Measurements from ENCODE around the gene RELB.

Gene RELB

DNA sequence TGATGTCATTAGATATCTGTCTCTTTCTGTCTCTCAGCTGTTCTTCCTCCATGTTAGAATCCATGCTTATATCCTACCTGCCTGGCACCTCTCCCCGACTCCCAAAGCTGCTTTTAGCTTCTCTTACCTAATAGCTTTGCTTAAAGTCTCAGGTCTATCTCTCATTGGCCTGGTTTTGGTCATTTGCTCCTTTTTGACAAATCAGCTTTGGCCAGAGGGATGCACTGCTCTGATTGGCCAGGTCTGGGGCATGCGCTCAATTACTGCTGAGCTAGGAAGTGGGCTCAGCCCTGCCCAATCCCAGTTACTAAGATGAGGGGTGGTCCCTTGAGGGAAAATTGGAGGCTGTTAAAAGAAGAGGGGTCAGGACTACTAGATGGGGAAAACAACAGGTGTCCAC is 26.1 kb downstream of the RELB start:
- no peak for DNase-seq

DNA sequence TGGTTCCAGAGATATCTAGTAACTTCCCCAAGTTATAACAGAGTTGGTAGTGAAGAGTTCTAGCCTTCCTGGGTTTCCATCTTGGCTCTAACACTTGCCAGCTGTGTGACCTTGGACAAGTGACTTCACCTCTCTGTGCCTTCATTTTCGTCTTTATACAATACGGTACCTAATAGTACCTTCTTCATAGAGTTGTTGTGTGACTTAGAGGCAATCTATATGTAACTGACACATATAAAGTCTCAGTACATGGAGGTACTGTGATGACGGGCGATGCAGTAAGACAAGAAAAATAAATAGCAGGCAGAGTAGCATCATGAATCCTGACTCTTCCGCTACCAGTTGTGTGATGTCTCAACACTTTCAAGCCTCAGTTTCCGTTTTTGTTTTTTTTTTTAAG is 29.6 kb downstream of the RELB start:
- DNase-seq, result no peak

DNA sequence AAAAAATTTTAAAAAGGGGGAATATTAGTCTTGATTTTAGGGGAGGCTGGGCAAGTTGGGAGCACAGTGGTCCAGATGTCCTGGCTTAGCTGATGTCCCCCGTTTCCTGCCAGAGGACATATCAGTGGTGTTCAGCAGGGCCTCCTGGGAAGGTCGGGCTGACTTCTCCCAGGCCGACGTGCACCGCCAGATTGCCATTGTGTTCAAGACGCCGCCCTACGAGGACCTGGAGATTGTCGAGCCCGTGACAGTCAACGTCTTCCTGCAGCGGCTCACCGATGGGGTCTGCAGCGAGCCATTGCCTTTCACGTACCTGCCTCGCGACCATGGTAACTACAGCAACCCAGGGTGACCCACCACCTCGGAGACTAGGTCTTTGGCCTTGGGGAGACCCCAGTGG is 31.2 kb downstream of the RELB start:
- DNase-seq, result no peak

- DNase-seq, result no peak
These were observed 34.5 kb downstream of the RELB start for GRCh38 chr19:45035755-45036154.

DNA sequence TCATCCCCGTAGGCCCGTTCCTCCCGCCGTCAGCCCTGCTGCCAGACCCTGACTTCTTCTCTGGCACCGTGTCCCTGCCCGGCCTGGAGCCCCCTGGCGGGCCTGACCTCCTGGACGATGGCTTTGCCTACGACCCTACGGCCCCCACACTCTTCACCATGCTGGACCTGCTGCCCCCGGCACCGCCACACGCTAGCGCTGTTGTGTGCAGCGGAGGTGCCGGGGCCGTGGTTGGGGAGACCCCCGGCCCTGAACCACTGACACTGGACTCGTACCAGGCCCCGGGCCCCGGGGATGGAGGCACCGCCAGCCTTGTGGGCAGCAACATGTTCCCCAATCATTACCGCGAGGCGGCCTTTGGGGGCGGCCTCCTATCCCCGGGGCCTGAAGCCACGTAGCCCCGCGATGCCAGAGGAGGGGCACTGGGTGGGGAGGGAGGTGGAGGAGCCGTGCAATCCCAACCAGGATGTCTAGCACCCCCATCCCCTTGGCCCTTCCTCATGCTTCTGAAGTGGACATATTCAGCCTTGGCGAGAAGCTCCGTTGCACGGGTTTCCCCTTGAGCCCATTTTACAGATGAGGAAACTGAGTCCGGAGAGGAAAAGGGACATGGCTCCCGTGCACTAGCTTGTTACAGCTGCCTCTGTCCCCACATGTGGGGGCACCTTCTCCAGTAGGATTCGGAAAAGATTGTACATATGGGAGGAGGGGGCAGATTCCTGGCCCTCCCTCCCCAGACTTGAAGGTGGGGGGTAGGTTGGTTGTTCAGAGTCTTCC is 36.3 kb downstream of the RELB start:
- no peak for DNase-seq

GRCh38 chr19:45038931-45039893 is 37.9 kb downstream of the RELB start, which contains the start of gene CLASRP:
CLASRP (plus strand) TSS chr19:45039045; CDS start chr19:45040213, 1,168 bp downstream.
- peak; percentile 67 for DNase-seq

GRCh38 chr19:45040059-45040771 is 39.0 kb downstream of the RELB start:
- no peak for DNase-seq

DNA sequence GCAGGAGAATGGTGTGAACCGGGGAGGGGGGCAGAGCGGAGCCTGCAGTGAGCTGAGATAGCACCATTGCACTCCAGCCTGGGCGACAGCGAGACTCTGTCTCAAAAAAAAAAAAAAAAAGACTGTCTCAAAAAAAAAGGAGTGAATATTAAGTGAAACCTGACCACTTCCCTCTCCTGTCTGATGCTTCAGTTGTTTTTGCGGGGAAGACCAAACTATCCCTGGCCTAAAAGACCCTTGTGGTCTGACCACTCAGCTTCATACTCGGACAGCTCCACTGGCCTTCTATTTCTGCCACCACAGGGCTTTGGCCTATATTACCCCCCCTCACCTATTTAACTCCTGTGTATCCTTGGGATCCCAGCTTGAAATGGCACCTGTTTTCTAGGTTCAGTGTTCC is 39.9 kb downstream of the RELB start:
- no peak for DNase-seq

GRCh38 chr19:45045671-45046353 is 44.5 kb downstream of the RELB start:
- no peak for DNase-seq

DNA sequence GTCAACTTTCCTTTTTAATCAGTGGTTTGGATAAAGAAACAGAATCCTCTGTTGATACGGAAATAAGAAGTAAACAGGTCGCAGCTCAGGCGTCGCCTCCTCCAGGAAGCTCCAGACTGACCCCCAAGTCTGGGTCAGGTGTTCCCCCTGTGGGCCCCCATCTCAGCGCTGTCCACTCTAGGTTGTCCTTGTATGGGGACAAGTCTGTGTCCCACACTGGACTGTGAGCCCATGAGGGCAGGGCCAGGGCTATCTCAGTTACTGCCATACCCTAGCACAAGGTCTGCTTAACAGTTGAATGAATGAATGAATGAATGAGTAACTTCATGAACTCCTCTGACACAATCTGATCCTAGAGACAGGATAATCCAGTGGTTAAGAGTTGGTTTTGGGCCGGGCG is 45.1 kb downstream of the RELB start:
- no peak for DNase-seq

- DNase-seq, result no peak
These were observed 46.0 kb downstream of the RELB start for GRCh38 chr19:45047188-45047797.

- DNase-seq, result no peak
These were observed 47.9 kb downstream of the RELB start for GRCh38 chr19:45049073-45049736.

DNA sequence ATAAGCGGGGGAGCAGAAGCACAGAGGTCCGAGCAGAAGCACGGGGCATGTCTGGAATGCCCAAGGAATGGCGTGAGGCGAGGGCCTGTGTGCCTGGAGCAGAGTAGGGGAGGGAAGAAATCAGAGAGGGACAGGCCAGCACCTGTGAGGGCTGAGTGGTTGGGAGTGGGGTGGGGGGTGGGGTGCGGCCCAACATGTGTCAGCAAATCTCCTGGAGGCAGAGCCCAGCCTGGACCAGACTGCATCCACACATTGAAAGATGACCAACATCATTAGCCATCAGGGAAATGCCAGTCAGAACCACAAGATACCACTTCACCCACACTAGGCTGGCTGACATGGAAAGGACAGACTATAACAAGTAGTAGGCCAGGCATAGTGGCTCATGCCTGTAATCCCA is 48.8 kb downstream of the RELB start:
- no peak for DNase-seq

DNA sequence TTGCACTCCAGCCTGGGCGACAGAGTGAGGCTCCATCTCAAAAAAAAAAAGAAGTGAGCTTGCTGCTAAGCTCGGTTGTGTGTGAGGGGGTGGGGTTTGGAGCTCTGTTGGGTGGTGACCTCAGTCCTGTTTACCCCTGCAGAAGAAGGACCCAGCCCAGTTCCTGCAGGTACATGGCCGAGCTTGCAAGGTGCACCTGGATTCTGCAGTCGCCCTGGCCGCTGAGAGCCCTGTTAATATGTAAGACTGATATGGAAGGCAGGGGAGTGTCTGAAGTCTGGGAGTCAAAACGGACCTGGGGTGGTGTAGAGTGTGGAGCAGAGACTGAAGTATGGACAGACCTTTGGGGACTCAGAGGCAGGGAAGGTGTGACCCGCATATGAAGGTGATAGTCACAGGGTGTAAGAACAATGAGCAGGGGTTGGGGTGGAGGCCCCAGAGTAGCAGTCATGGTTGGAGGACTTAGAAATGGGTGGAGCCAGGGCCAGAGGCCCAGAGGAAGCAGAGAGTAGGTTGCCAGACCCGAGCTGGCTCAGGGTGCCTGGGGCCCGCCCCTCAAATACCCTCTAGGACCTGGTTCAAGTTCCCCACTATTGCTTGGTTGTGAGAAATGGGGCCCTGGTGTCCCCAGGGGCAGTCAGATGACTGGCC is 50.8 kb downstream of the RELB start:
- no peak for DNase-seq

GRCh38 chr19:45056831-45057230 is 55.6 kb downstream of the RELB start:
- DNase-seq, result no peak

DNA sequence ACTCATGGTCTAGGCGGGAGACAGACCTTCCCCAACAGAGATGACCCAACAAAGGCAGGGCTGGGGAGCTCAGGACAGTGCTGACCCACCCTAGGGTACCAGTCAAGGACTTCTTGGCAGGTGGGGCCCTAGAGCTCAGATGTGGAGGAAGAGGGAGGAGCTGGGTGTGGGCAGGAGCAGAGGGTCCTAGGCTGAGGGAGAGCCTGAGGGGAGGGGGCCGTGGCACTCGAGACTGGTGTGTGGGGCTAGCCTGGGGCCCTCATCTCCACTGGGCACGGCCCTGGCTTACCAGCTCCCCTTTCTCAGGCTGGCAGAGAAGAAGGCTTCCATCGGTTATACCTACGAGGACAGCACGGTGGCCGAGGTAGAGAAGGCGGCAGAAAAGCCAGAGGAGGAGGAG is 56.2 kb downstream of the RELB start:
- DNase-seq, result no peak

GRCh38 chr19:45058622-45059159 is 57.4 kb downstream of the RELB start:
- DNase-seq, result no peak

GRCh38 chr19:45059258-45059965 is 58.1 kb downstream of the RELB start:
- DNase-seq, result no peak

- DNase-seq, result no peak
These were observed 60.7 kb downstream of the RELB start for GRCh38 chr19:45061965-45062364.
